HEK293 (cell line): ENCODE results near the gene CFAP157.

Source experiments
- CTCF ChIA-PET: fragments of 350-600 bp; formaldehyde crosslinking; extraction: SDS; loops from one replicate; lab custom pipeline; 2021; ENCODE audit warnings: antibody characterized with exemption; lab: Yijun Ruan, JAX
- POLR2A ChIA-PET: fragments of 300-600 bp; formaldehyde crosslinking; extraction: SDS; loops from one replicate; lab custom pipeline; 2020; ENCODE audit warnings: antibody characterized with exemption, inconsistent platforms; lab: Yijun Ruan, JAX
- H3K27ac ChIP-seq: fragments of 200-500 bp; sonication (Bioruptor generic); 2 replicates; pipeline ENCODE4 v1.5.1; 2014; ENCODE audit warnings: low read depth, low read length, control low read depth, inconsistent platforms; ENCODE audit errors: extremely low read depth
- H3K36me3 ChIP-seq, 2 experiments: fragments of 200-500 bp in 1 of 2; sonication (Bioruptor generic) in 1 of 2; 1 replicate in 1 of 2; 2 replicates in 1 of 2; pipeline ENCODE4 v1.5.1; 2014 to 2017; ENCODE audit warnings: inconsistent platforms in 2 of 2, low read length in 2 of 2; ENCODE audit not compliant: control insufficient read depth in 2 of 2, insufficient read depth in 1 of 2
- H3K4me1 ChIP-seq: fragments of 200-500 bp; sonication (Bioruptor generic); 2 replicates; pipeline ENCODE4 v1.5.1; 2014; ENCODE audit warnings: mild to moderate bottlenecking, low read length, inconsistent platforms; ENCODE audit not compliant: control insufficient read depth, insufficient read depth
- H3K4me3 ChIP-seq: 2 replicates; pipeline ENCODE4 v1.5.1; 2011; ENCODE audit warnings: low read depth, mild to moderate bottlenecking, control low read depth, low read length, moderate library complexity
- H3K9me3 ChIP-seq: fragments of 200-500 bp; sonication (Bioruptor generic); 2 replicates; pipeline ENCODE4 v1.5.1; 2014; ENCODE audit warnings: low read depth, low read length, inconsistent platforms; ENCODE audit not compliant: control insufficient read depth, insufficient read depth
- GLIS1 ChIP-seq: fragments of 450-650 bp; formaldehyde crosslinking; IDR thresholded peaks from 2 replicates; pipeline ENCODE4 v1.5.1; 2016; ENCODE audit warnings: missing biosample characterization, missing genetic modification characterization
- HOXC10 ChIP-seq: sonication (generic); formaldehyde crosslinking; IDR thresholded peaks from 2 replicates; pipeline ENCODE4 v1.8.1; 2023; ENCODE audit warnings: mild to moderate bottlenecking, missing genetic modification reagents
- TRIM28 ChIP-seq: IDR thresholded peaks from 2 replicates; pipeline ENCODE4 v1.6.1; 2011; ENCODE audit warnings: low read length, control low read depth, borderline replicate concordance
- ZBTB17 ChIP-seq: fragments of 450-650 bp; formaldehyde crosslinking; IDR thresholded peaks from 2 replicates; pipeline ENCODE4 v1.5.1; 2016; ENCODE audit warnings: missing biosample characterization, missing genetic modification characterization
- ZBTB21 ChIP-seq: fragments of 450-650 bp; formaldehyde crosslinking; IDR thresholded peaks from 2 replicates; pipeline ENCODE4 v1.5.1; 2017; ENCODE audit warnings: missing biosample characterization, missing genetic modification characterization
- ZNF132 ChIP-seq: fragments of 450-650 bp; formaldehyde crosslinking; IDR thresholded peaks from 2 replicates; pipeline ENCODE4 v1.5.1; 2017; ENCODE audit warnings: missing biosample characterization, missing genetic modification characterization, borderline replicate concordance
- ZNF157 ChIP-seq: fragments of 450-650 bp; formaldehyde crosslinking; IDR thresholded peaks from 2 replicates; pipeline ENCODE4 v1.5.1; 2016; ENCODE audit warnings: missing biosample characterization, missing genetic modification characterization
- ZNF169 ChIP-seq: fragments of 450-650 bp; formaldehyde crosslinking; IDR thresholded peaks from 2 replicates; pipeline ENCODE4 v1.5.1; 2016; ENCODE audit warnings: missing biosample characterization, missing genetic modification characterization
- ZNF366 ChIP-seq: fragments of 450-650 bp; formaldehyde crosslinking; conservative IDR thresholded peaks from 2 replicates; pipeline ENCODE4 v1.5.1; 2016; ENCODE audit warnings: missing biosample characterization, missing genetic modification characterization
- ZNF416 ChIP-seq: fragments of 450-650 bp; formaldehyde crosslinking; IDR thresholded peaks from 2 replicates; pipeline ENCODE4 v1.5.1; 2016; ENCODE audit warnings: missing biosample characterization, missing genetic modification characterization
- ZNF529 ChIP-seq: fragments of 450-650 bp; formaldehyde crosslinking; IDR thresholded peaks from 2 replicates; pipeline ENCODE4 v1.5.1; 2017; ENCODE audit warnings: missing genetic modification characterization, missing biosample characterization; ENCODE audit not compliant: insufficient replicate concordance
- TF ChIP-seq, protein P1 (sequence below): fragments of 450-650 bp; formaldehyde crosslinking; IDR thresholded peaks from 2 replicates; pipeline ENCODE4 v1.5.1; 2017; ENCODE audit warnings: missing biosample characterization, missing genetic modification characterization
- TF ChIP-seq, protein P2 (sequence below): fragments of 450-650 bp; formaldehyde crosslinking; IDR thresholded peaks from 2 replicates; pipeline ENCODE4 v1.5.1; 2016; ENCODE audit warnings: missing biosample characterization, missing genetic modification characterization
- TF ChIP-seq, protein P3 (sequence below): fragments of 450-650 bp; formaldehyde crosslinking; IDR thresholded peaks from 2 replicates; pipeline ENCODE4 v1.5.1; 2016; ENCODE audit warnings: missing biosample characterization, missing genetic modification characterization
- TF ChIP-seq, protein P4 (sequence below): fragments of 450-650 bp; formaldehyde crosslinking; optimal IDR thresholded peaks from 2 replicates; pipeline ENCODE3; 2016; ENCODE audit warnings: missing biosample characterization, mild to moderate bottlenecking, missing genetic modification characterization

Gene CFAP157

DNA sequence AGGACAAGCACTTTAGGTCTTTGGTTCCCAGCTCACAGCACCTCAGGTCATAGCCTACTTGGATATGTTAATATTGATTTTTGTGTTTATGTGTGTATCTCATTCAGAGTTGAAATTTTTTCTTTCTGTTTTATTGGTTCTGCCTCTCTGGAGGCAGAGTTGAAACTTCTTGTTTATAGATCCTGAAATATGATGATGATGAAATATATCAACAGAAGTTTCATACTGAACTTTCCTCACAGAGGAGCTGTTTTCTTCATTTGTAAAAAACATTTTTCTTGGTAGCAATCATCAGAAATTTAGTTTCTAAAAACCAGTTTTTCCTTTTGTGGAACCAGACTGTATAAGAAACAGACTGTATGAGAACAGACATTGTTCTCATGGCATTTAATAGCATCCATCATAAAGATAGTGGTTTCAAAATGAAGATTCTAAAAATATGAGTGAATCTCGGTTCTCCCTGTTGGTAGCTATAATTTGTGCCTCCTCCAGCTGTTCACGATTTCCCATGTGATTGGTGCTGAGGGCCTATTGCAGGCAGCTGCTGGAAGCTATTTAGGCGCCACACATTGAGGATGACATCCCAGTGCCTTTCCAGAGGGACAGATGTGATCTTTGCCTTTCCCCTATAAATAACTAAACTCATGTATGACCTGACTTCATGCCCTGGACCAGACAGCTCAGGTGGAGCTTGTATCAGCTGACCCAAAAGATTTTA lies 39.5 kb upstream of the CFAP157 start (continued):
- TF ChIP-seq ZNF132, result no peak

DNA sequence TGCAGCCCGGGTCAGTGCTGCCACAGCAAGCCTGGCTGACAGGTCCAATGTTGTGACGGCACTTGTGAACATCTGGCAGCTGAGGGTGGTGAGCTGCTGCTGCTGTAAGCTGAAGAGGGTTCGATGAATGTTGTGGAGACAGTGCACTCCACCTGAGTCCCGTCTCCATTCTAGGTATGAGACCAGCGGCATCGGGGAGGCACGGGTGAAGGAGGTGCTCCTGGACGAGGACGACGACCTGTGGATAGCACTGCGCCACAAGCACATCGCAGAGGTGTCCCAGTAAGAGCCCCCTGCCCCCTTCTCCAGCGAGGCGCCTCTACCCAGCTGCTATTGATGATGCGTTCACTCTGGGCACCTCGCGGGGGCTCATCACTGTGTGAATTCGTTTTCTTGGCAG lies 38.9 kb upstream of the CFAP157 start:
- H3K27ac ChIP-seq, result no peak overlapping the region
- H3K36me3 ChIP-seq, result peaks cover 6 to 46% of the 10 kb centered on the region in 2 experiments; a peak in 2 of 3 replicates
- CTCF ChIA-PET, result interaction anchor here (0.5 to 1.7 kb wide), 3 partner anchors 55 to 142 kb away, joined by 3 to 5 read pairs (median 3); partner anchors contain the start of gene TOR2A
- POLR2A ChIA-PET, result no interaction called here
- no peaks in the 10 kb centered on the region for H3K9me3 ChIP-seq
- no peaks in the 10 kb centered on the region for H3K4me1 ChIP-seq
- no peak overlapping the region for H3K4me3 ChIP-seq
- no peak for TF ChIP-seq ZNF529 (tag by site-specific recombination)
- TF ChIP-seq, protein P1, sequence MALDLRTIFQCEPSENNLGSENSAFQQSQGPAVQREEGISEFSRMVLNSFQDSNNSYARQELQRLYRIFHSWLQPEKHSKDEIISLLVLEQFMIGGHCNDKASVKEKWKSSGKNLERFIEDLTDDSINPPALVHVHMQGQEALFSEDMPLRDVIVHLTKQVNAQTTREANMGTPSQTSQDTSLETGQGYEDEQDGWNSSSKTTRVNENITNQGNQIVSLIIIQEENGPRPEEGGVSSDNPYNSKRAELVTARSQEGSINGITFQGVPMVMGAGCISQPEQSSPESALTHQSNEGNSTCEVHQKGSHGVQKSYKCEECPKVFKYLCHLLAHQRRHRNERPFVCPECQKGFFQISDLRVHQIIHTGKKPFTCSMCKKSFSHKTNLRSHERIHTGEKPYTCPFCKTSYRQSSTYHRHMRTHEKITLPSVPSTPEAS, result no peak
- no peak for TF ChIP-seq ZNF366 (tag by site-specific recombination)
- no peak for TF ChIP-seq ZBTB21 (tag by site-specific recombination)
- no peak for TF ChIP-seq ZNF169

DNA sequence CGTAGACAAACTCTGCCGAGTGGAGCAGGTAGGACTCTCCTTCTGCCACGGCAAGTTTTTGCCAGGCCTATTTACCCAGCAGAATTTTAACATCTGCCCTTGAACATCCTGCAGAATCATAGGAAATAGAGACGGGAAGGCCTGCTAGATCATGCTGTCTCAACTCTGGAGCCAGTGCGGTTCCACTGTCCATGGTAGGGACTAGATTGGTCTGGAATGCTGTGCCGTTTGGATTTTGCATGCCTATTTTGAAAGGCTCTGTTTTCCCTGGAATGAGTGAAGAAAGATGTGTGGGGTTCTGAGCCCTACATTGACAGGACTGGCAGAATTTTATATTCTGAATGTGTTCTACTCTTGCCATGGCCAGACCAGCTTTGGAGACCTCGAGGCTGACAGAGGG lies 33.6 kb upstream of the CFAP157 start:
- ChIA-PET CTCF (no interaction called here), POLR2A (no interaction called here)
- Histone ChIP-seq H3K36me3 (peaks cover 9 to 35% of the 10 kb centered on the region in 2 experiments; a peak in 2 of 3 replicates), H3K27ac (no peak overlapping the region), H3K4me3 (no peak overlapping the region), H3K4me1 (no peaks in the 10 kb centered on the region), H3K9me3 (no peaks in the 10 kb centered on the region)
- TF ChIP-seq, protein P2, sequence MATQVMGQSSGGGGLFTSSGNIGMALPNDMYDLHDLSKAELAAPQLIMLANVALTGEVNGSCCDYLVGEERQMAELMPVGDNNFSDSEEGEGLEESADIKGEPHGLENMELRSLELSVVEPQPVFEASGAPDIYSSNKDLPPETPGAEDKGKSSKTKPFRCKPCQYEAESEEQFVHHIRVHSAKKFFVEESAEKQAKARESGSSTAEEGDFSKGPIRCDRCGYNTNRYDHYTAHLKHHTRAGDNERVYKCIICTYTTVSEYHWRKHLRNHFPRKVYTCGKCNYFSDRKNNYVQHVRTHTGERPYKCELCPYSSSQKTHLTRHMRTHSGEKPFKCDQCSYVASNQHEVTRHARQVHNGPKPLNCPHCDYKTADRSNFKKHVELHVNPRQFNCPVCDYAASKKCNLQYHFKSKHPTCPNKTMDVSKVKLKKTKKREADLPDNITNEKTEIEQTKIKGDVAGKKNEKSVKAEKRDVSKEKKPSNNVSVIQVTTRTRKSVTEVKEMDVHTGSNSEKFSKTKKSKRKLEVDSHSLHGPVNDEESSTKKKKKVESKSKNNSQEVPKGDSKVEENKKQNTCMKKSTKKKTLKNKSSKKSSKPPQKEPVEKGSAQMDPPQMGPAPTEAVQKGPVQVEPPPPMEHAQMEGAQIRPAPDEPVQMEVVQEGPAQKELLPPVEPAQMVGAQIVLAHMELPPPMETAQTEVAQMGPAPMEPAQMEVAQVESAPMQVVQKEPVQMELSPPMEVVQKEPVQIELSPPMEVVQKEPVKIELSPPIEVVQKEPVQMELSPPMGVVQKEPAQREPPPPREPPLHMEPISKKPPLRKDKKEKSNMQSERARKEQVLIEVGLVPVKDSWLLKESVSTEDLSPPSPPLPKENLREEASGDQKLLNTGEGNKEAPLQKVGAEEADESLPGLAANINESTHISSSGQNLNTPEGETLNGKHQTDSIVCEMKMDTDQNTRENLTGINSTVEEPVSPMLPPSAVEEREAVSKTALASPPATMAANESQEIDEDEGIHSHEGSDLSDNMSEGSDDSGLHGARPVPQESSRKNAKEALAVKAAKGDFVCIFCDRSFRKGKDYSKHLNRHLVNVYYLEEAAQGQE (tag by site-specific recombination), result peak; percentile 60; the same call in 1 of the 2 replicates
- no peak for TF ChIP-seq HOXC10 (CRISPR knock-in tag)

DNA sequence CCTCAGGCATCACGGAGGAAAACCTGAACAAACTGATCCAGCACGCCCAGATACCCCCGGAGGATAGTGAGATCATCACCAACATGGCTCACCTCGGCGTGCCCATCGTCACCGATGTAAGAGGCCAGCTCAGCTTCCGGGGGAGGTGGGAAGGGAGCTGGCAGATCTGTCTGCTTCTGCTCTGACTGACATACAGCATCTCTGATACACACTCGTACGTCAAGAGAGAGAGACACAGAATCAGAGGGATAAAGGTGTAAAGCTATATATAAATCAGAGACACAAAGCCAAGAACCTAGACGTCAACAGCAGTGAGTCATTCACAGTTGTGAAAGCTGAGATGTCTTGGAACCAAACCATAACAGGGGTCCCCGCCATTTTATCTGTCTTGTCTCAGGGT lies 30.1 kb upstream of the CFAP157 start:
- H3K4me1 ChIP-seq, result no peaks in the 10 kb centered on the region
- ChIA-PET POLR2A (no interaction called here), CTCF (interaction anchor here (0.5 to 1.1 kb wide), 4 partner anchors 43 to 200 kb away, joined by 3 read pairs; partner anchors contain the start of gene TOR2A)
- no peak overlapping the region for H3K4me3 ChIP-seq
- TF ChIP-seq TRIM28 (no peak), ZNF157 (no peak), ZBTB17 (no peak), GLIS1 (tag by site-specific recombination) (no peak), ZNF416 (tag by site-specific recombination) (no peak), ZNF132 (no peak)
- TF ChIP-seq, protein P3, sequence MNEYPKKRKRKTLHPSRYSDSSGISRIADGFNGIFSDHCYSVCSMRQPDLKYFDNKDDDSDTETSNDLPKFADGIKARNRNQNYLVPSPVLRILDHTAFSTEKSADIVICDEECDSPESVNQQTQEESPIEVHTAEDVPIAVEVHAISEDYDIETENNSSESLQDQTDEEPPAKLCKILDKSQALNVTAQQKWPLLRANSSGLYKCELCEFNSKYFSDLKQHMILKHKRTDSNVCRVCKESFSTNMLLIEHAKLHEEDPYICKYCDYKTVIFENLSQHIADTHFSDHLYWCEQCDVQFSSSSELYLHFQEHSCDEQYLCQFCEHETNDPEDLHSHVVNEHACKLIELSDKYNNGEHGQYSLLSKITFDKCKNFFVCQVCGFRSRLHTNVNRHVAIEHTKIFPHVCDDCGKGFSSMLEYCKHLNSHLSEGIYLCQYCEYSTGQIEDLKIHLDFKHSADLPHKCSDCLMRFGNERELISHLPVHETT (tag by site-specific recombination), result no peak
- TF ChIP-seq, protein P4, sequence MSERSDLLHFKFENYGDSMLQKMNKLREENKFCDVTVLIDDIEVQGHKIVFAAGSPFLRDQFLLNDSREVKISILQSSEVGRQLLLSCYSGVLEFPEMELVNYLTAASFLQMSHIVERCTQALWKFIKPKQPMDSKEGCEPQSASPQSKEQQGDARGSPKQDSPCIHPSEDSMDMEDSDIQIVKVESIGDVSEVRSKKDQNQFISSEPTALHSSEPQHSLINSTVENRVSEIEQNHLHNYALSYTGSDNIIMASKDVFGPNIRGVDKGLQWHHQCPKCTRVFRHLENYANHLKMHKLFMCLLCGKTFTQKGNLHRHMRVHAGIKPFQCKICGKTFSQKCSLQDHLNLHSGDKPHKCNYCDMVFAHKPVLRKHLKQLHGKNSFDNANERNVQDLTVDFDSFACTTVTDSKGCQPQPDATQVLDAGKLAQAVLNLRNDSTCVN (tag by site-specific recombination), result no peak
- no peak overlapping the region for H3K27ac ChIP-seq
- H3K36me3 ChIP-seq, result peaks cover 4 to 57% of the 10 kb centered on the region in 2 experiments; a peak in 2 of 3 replicates
- no peaks in the 10 kb centered on the region for H3K9me3 ChIP-seq
